ENCODE results near the gene CCSAP. TPM values are rescaled to one million over a fixed set of nuclear protein-coding genes. Genes with fewer than 3 reads are reported as not detected.
"Not testable (repeated sequence)": the region's sequence is repeated elsewhere in the genome, so short reads cannot be mapped to it uniquely, and the experiment has no call there.

CCSAP gene
- total and polyA plus RNA-seq, 2 donors = 3.0 to 14.2 TPM

- no peak overlapping the region for H3K27ac ChIP-seq (ENCODE audit: low read depth)
- no peak for DNase-seq (ENCODE audit: extremely low spot score)
- H3K4me1 ChIP-seq (ENCODE audit: insufficient read depth) = no peaks in the 10 kb centered on the region
- H3K4me3 ChIP-seq (ENCODE audit: low read depth, low read length) = no peak overlapping the region
- WGBS = 68% methylated on average over 8 of the region's 8 CpGs
- H3K36me3 ChIP-seq (ENCODE audit: insufficient read depth) = no peaks in the 10 kb centered on the region
Measured at GRCh38 chr1:229349463-229350385, 6.9 kb upstream of the CCSAP start.

- WGBS = 64% methylated on average over 3 of the region's 3 CpGs
- H3K4me3 ChIP-seq (ENCODE audit: low read depth, low read length) = no peak overlapping the region
Measured at GRCh38 chr1:229347528-229347927, 4.7 kb upstream of the CCSAP start.

GRCh38 chr1:229344937-229345684 is 2.3 kb upstream of the CCSAP start:
- no peak for DNase-seq (ENCODE audit: extremely low spot score)
- WGBS = 66% methylated on average over 8 of the region's 8 CpGs

More at GRCh38 chr1:229347528-229347927, 4.7 kb upstream of the CCSAP start:
- H3K4me1 ChIP-seq (ENCODE audit: insufficient read depth) = no peaks in the 10 kb centered on the region
- H3K36me3 ChIP-seq (ENCODE audit: insufficient read depth) = no peaks in the 10 kb centered on the region
- no peak overlapping the region for H3K27ac ChIP-seq (ENCODE audit: low read depth)
- no peak for DNase-seq (ENCODE audit: extremely low spot score)

GRCh38 chr1:229344139-229344538 is 1.3 kb upstream of the CCSAP start:
- Histone ChIP-seq H3K36me3 (ENCODE audit: insufficient read depth) (no peaks in the 10 kb centered on the region), H3K4me1 (ENCODE audit: insufficient read depth) (no peaks in the 10 kb centered on the region), H3K27ac (ENCODE audit: low read depth) (no peak overlapping the region), H3K4me3 (ENCODE audit: low read depth, low read length) (no peak overlapping the region)
- 78% methylated on average over 16 of the region's 16 CpGs for WGBS
- no peak for DNase-seq (ENCODE audit: extremely low spot score)

More at GRCh38 chr1:229344937-229345684, 2.3 kb upstream of the CCSAP start:
- no peaks in the 10 kb centered on the region for H3K36me3 ChIP-seq (ENCODE audit: insufficient read depth)
- no peak overlapping the region for H3K4me3 ChIP-seq (ENCODE audit: low read depth, low read length)
- no peak overlapping the region for H3K27ac ChIP-seq (ENCODE audit: low read depth)
- H3K4me1 ChIP-seq (ENCODE audit: insufficient read depth) = no peaks in the 10 kb centered on the region

GRCh38 chr1:229341774-229342655 is 832 bp downstream of the CCSAP start:
- DNase-seq (ENCODE audit: extremely low spot score) = no peak
- no peaks in the 10 kb centered on the region for H3K4me1 ChIP-seq (ENCODE audit: insufficient read depth)
- H3K36me3 ChIP-seq (ENCODE audit: insufficient read depth) = no peaks in the 10 kb centered on the region
- H3K4me3 ChIP-seq (ENCODE audit: low read depth, low read length) = peak overlapping the region; percentile 82
- peak overlapping the region; percentile 94 for H3K27ac ChIP-seq (ENCODE audit: low read depth)
- WGBS = under 1% methylated on average over 103 of the region's 103 CpGs

GRCh38 chr1:229340496-229340895 is 2.4 kb downstream of the CCSAP start:
- Histone ChIP-seq H3K4me3 (ENCODE audit: low read depth, low read length) (no peak overlapping the region), H3K4me1 (ENCODE audit: insufficient read depth) (no peaks in the 10 kb centered on the region), H3K27ac (ENCODE audit: low read depth) (no peak overlapping the region), H3K36me3 (ENCODE audit: insufficient read depth) (no peaks in the 10 kb centered on the region)
- DNase-seq (ENCODE audit: extremely low spot score) = no peak
- WGBS = 89% methylated on average over 6 of the region's 6 CpGs

GRCh38 chr1:229339520-229339919 is 3.3 kb downstream of the CCSAP start:
- no peak for DNase-seq (ENCODE audit: extremely low spot score)
- no peaks in the 10 kb centered on the region for H3K36me3 ChIP-seq (ENCODE audit: insufficient read depth)
- H3K4me1 ChIP-seq (ENCODE audit: insufficient read depth) = no peaks in the 10 kb centered on the region
- H3K4me3 ChIP-seq (ENCODE audit: low read depth, low read length) = no peak overlapping the region
- H3K27ac ChIP-seq (ENCODE audit: low read depth) = no peak overlapping the region
- WGBS = 94% methylated on average over 3 of the region's 3 CpGs

- no peak for DNase-seq (ENCODE audit: extremely low spot score)
- Histone ChIP-seq H3K36me3 (ENCODE audit: insufficient read depth) (no peaks in the 10 kb centered on the region), H3K4me3 (ENCODE audit: low read depth, low read length) (no peak overlapping the region), H3K27ac (ENCODE audit: low read depth) (no peak overlapping the region), H3K4me1 (ENCODE audit: insufficient read depth) (no peaks in the 10 kb centered on the region)
- WGBS = 92% methylated on average over 4 of the region's 4 CpGs
Measured at GRCh38 chr1:229339086-229339485, 3.8 kb downstream of the CCSAP start.

- Histone ChIP-seq H3K4me3 (ENCODE audit: low read depth, low read length) (no peak overlapping the region), H3K4me1 (ENCODE audit: insufficient read depth) (no peaks in the 10 kb centered on the region), H3K36me3 (ENCODE audit: insufficient read depth) (no peaks in the 10 kb centered on the region), H3K27ac (ENCODE audit: low read depth) (no peak overlapping the region)
- 85% methylated on average over 3 of the region's 3 CpGs for WGBS
- DNase-seq (ENCODE audit: extremely low spot score) = no peak
Measured at GRCh38 chr1:229336345-229336744, 6.5 kb downstream of the CCSAP start.

GRCh38 chr1:229334716-229335115 is 8.1 kb downstream of the CCSAP start:
- H3K27ac ChIP-seq (ENCODE audit: low read depth) = no peak overlapping the region
- no peaks in the 10 kb centered on the region for H3K4me1 ChIP-seq (ENCODE audit: insufficient read depth)
- WGBS = 100% methylated on average over 2 of the region's 2 CpGs
- H3K36me3 ChIP-seq (ENCODE audit: insufficient read depth) = no peaks in the 10 kb centered on the region
- no peak overlapping the region for H3K4me3 ChIP-seq (ENCODE audit: low read depth, low read length)
- DNase-seq (ENCODE audit: extremely low spot score) = no peak

GRCh38 chr1:229334269-229334668 is 8.6 kb downstream of the CCSAP start:
- Histone ChIP-seq H3K4me1 (ENCODE audit: insufficient read depth) (no peaks in the 10 kb centered on the region), H3K4me3 (ENCODE audit: low read depth, low read length) (no peak overlapping the region), H3K36me3 (ENCODE audit: insufficient read depth) (no peaks in the 10 kb centered on the region), H3K27ac (ENCODE audit: low read depth) (no peak overlapping the region)
- no peak for DNase-seq (ENCODE audit: extremely low spot score)
- WGBS = 73% methylated on average over 2 of the region's 2 CpGs

GRCh38 chr1:229328598-229329362 is 14.1 kb downstream of the CCSAP start:
- no peak for DNase-seq (ENCODE audit: extremely low spot score)
- H3K36me3 ChIP-seq (ENCODE audit: insufficient read depth) = no peaks in the 10 kb centered on the region
- H3K27ac ChIP-seq (ENCODE audit: low read depth) = no peak overlapping the region
- no peaks in the 10 kb centered on the region for H3K4me1 ChIP-seq (ENCODE audit: insufficient read depth)
- 84% methylated on average over 7 of the region's 7 CpGs for WGBS
- H3K4me3 ChIP-seq (ENCODE audit: low read depth, low read length) = no peak overlapping the region

GRCh38 chr1:229327765-229328164 is 15.1 kb downstream of the CCSAP start:
- not testable (repeated sequence) for DNase-seq (ENCODE audit: extremely low spot score); H3K4me3 ChIP-seq (ENCODE audit: low read depth, low read length); H3K4me1 ChIP-seq (ENCODE audit: insufficient read depth); H3K27ac ChIP-seq (ENCODE audit: low read depth); H3K36me3 ChIP-seq (ENCODE audit: insufficient read depth)
- 92% methylated on average over 6 of the region's 6 CpGs for WGBS

Data from urinary bladder (tissue), 4 donors.